AG08395 (cell line): ENCODE measurements around the gene SYTL3.
"Not testable (repeated sequence)": the region's sequence is repeated elsewhere in the genome, so short reads cannot be mapped to it uniquely, and the experiment has no call there.

Experiments used
- DNase-seq: peaks from one replicate; pipeline ENCODE4 v3.0.0; 2012; ENCODE audit warnings: mixed read lengths, low spot score

SYTL3 gene

DNA sequence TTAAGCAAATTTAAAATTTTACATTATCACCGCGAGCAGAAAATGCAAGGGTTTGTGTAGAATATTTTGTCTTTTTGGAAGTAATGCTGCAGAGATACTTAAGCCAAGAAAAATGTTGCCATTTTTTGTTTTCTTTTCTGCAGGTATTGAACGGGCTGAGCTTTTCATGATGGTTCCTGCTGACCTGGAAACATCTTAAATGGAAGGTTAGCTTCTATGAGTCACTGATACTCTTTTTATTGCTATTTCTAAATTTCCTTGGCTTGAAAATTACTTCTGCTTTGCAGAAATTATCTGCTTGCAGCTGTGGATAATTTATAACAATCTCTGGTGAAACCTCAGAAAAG lies 12.7 kb downstream of the SYTL3 start:
- no peak for DNase-seq

DNA sequence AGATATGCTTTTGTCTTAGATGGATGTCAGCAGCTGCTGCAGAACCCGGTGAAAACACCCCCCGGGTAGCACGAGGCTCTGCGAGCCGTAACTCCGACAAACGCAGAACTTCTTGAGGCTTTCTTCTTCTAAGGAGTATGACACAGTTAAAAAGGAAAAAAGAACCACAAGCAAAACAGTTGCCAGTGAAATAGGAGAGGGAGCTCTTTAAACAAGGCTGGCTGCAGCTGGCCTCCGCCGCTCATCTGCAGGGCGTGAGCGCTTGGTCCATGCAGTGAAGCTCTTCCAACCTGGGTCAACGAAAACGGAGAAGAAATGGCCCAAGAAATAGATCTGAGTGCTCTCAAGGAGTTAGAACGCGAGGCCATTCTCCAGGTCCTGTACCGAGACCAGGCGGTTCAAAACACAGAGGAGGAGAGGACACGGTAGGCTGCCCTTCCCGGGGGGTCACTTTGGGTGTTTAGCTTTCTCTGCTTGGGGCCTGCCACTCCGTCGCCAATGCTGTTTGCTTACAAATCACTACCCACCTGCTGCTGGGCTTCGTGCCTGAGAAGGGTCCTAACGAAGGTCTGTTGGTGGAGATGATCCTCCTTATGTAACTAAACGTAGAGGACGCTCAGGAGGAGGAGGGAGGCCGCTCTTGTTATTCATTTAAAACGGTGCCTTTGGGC lies 13.2 kb downstream of the SYTL3 start:
- peak; percentile 25 for DNase-seq

DNA sequence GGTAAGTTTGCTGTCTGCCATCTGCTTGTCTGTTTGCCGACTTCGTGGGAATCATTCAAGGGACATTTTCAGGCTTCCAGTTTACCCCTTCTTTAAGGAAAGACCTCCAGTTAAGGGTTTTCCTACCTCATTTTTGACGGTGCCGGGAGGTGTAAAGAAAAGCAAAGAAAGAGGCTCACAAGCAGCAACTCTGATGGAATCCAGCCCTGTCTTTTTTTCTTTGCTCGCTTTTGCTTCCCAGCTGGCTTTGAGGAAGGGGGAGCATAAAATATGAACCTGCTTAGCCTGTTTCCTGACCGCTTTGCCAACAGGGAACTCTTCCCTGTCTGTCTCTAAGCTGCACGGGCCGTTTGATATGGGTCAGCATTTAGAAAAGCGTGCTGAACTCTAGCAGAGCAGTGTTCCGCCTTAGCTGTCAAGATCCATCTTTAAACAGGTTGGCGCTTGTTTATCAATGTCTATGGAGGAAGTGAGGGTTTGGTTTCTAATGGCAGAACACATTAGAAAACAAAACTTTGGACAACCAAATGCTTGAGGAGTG lies 13.8 kb downstream of the SYTL3 start:
- no peak for DNase-seq

- no peak for DNase-seq
Observed at GRCh38 chr6:158665332-158665731, 15.5 kb downstream of the SYTL3 start.

DNA sequence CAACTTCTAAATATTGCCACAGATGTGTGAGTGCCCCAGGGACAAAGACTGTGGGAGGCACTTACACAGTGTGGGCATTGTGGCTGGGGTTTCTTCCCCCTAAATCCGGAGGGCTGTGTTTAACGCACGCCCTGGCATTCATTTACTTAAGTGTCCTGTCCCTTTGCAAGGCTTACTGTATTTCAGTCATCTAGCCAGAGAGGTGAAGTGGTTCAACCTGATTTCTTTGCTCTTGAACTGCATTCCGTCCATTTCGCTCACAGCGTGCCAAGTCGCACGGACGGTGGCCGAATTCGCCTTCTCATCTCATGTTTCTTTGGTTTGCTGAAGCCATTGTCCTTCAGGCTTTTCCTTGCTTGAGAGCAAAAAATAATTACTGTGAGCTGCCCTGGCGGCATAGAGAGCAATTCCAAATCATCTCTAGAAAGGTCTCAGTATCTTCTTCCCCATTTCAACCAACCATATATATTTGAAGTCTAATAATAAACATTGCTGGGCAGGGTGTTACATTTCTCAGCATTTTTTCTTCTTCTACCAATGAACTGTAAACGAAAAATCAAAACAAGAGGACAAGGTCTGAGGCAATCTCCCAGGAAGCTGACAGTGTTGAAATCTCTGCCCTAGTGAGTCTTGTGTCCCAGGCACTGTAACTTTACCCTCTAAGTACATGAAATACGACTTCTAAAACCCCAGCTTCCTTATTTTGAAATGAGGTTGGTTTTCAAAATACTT lies 16.9 kb downstream of the SYTL3 start:
- DNase-seq = peak; percentile 40

- no peak for DNase-seq
Observed at GRCh38 chr6:158667360-158667981, 17.6 kb downstream of the SYTL3 start.

DNA sequence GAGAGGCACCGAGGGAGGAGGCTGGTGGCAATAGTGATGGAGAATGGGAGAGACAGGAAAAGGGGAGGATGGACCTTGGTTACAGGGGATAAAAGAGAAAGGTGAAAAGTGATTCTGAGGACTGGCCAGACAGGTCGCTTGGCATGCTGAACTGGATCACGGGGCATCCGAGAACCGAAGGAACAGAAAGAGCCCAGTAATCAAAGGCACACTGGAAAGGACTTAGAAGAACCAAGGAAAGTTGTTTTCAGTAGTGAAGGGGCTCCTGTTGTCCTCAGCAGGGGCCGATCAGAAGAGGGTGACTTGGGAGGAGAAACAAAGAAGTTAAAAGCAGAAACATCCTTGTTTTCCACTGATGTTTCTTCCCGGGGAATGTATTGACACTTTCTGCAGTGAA lies 18.9 kb downstream of the SYTL3 start:
- no peak for DNase-seq

DNA sequence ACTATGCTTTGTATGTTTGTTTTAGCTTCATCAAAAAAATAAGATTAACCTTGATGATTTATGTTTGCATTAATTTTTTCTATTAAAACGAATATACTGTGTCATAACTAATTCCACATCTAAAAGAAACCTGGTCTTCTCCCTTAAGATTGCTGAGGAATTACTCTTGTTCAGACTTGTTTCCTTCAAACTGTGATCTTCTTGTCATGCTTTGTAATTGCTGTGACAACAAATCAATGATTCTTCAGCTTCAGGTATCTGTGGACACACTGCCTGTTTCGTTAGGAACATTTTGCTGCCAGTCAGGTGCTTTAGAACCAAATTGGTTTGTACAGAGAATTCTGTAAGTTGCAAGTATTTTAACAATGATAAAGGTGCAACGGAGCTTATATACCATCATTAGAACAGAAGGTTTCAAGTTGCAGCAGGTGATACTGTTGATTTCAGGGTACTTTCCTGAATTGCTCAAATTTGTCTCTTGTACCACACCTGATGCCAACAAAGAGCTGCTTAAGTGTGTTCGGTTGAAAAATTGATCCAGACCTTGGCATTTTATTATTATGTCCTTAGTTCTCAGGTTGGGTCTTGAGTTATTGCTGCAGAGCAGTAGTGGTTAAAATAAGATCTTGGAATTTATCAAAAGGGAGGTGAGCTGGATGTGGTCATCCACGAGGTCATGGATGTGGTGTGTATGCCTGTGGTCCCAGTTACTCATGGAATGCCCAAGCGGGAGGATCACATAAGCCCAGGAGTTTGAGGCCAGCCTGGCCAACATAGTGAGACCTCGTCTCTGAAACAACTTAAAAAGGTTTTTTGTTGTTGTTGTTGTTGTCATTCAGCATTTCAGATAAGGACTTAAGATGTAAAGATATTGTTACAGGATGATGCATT lies 19.5 kb downstream of the SYTL3 start:
- DNase-seq = no peak

DNA sequence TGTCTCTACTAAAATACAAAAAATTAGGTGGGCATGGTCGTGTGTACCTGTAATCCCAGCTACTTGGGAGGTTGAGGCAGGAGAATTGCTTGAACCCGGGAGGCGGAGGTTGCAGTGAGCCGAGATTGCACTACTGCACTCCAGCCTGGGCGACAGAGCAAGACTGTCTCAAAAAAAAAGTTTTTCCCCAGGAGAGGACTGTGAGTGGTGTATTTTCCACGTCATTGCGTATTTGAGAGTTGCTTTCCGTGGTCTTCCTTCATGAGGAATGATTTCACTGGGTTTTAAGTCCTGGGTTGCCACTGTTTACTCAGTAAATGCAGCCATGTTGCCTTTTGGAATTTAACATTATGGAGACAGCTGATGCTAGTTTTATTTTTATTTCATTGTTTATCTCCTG lies 22.3 kb downstream of the SYTL3 start:
- not testable (repeated sequence) for DNase-seq

- DNase-seq = no peak
Observed at GRCh38 chr6:158672726-158673125, 22.9 kb downstream of the SYTL3 start.

GRCh38 chr6:158674342-158675131 lies 24.7 kb downstream of the SYTL3 start:
- no peak for DNase-seq

- DNase-seq = not testable (repeated sequence)
Observed at GRCh38 chr6:158677094-158677493, 27.2 kb downstream of the SYTL3 start.

- no peak for DNase-seq
Observed at GRCh38 chr6:158677906-158678578, 28.2 kb downstream of the SYTL3 start.

- DNase-seq = no peak
Observed at GRCh38 chr6:158680015-158680414, 30.2 kb downstream of the SYTL3 start.

DNA sequence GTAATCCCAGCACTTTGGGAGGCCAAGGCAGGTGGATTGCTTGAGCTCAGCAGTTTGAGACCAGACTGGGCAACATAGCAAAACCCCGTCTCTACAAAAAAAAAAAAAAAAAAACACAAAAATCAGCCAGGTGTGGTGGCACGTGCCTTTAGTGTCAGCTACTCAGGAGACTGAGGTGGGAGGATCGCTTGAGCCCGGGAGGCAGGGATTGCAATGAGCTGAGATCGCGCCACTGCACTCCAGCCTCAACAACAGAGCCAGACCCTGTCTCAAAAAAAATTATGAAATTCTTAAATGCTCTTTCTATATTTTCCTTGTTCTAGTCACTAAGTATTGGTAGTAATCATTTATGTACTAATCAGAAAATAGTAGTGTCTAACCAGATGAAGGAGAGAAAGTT lies 30.6 kb downstream of the SYTL3 start:
- no peak for DNase-seq

- no peak for DNase-seq
Observed at GRCh38 chr6:158684311-158684710, 34.5 kb downstream of the SYTL3 start.

DNA sequence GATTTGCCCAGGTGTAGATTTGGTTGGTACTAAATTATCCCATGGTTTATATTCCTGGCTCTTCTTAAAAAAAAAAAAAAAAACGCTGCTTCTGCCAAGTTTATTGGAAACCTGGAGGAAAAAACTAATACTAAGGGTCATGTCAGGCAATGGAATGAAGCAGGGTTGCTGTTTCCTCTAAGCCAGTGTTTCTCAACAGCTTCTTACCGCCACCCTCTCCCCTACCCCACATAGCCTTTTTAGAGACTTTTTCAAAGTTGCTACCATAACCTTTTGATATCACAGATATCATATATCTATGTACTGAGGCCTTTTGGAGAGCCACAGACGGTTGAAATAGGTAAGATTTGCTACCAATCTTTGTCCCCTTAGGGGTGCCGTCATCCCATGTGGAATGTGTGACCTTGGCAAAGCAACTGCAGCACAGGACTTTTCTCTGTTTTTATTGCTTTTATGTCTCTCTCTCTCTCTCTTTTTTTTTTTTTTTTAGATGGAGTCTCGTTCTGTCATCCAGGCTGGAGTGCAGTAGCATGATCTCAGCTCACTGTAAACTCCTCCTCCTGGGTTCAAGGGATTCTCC lies 35.0 kb downstream of the SYTL3 start:
- DNase-seq = no peak

DNA sequence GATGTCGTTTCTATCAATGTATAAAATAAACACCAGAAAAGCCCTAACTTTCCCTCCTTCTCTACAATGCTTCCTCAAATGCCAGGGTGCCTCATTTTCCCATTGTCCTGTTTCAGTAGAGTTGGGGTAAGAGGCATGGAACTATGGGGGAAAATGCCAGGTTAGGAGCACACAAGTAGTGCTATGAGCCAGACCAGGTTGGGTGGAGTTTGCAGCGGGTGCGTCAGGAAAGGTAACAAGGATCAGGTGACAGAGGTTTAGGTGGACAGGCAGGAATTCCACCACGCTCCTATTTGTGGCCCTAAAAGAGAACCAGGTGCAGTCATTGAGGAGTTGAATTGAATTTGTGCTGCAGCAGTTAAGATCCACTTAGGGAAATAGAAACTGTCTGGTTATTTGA lies 36.5 kb downstream of the SYTL3 start:
- no peak for DNase-seq

GRCh38 chr6:158686791-158687381 lies 37.0 kb downstream of the SYTL3 start:
- DNase-seq = no peak

DNA sequence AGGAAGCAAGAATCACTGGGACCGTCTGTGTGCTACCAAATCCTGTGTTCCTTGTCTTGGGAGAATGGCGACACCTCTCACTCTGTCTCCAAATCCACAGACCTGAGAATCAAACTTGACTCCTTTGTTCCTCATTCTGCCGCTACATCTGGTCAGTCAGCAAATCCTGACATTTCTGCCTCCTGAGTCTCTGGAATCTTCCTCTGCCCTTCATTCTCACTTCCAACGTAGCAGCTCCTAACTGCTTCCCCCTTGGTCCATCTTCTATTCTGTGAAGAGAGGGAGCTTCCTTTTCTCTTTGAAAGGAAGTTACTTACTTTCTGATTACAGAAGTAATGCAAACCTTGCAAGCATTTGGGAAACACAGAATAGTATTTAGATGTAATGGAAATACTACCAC lies 37.7 kb downstream of the SYTL3 start:
- DNase-seq = no peak
